ENCODE results near the gene RAB27A. TPM values are rescaled to one million over a fixed set of nuclear protein-coding genes. Genes with fewer than 3 reads are reported as not detected.
A peak's percentile ranks its signal among the peaks of the same experiment; 100 is the strongest.
"Not testable (repeated sequence)": the region's sequence is repeated elsewhere in the genome, so short reads cannot be mapped to it uniquely, and the experiment has no call there.

RAB27A gene
- total RNA-seq, 2 experiments from 2014 or later, result 63.4 to 65.8 TPM

- ChIA-PET CTCF (interaction anchor here (0.8 to 2.1 kb wide), 10 partner anchors 8 to 94 kb away, joined by 3 to 18 read pairs (median 4); partner anchors contain the start of genes PIGB, PIGBOS1 and RSL24D1), POLR2A (no interaction called here)
- peaks cover 34% of the 10 kb centered on the region for H3K4me1 Mint-ChIP-seq
- peaks cover 16% of the 10 kb centered on the region for H3K36me3 Mint-ChIP-seq (ENCODE audit: low read depth)
- peak; percentile 86 for DNase-seq
- H3K4me3 Mint-ChIP-seq, result peak overlapping the region; percentile 93
- H3K9me3 Mint-ChIP-seq, result no peaks in the 10 kb centered on the region
- H3K27ac Mint-ChIP-seq, result peak overlapping the region; percentile 91
- no peaks in the 10 kb centered on the region for H3K27me3 Mint-ChIP-seq
Measured at GRCh38 chr15:55290528-55291057, 980 bp upstream of the RAB27A start.

- H3K9me3 Mint-ChIP-seq, result no peaks in the 10 kb centered on the region
- H3K36me3 Mint-ChIP-seq (ENCODE audit: low read depth), result peaks cover 19% of the 10 kb centered on the region
- peak overlapping the region; percentile 95 for H3K27ac Mint-ChIP-seq
- H3K4me1 Mint-ChIP-seq, result peaks cover 47% of the 10 kb centered on the region
- peak; percentile 48 for DNase-seq
- POLR2A ChIA-PET, result no interaction called here
- no peaks in the 10 kb centered on the region for H3K27me3 Mint-ChIP-seq
- peak overlapping the region; percentile 93 for H3K4me3 Mint-ChIP-seq
- CTCF ChIA-PET, result interaction anchor here (0.6 kb wide), 3 partner anchors 48 to 119 kb away, joined by 3 to 6 read pairs (median 6); partner anchors contain the start of gene CCPG1
Measured at GRCh38 chr15:55289011-55289745, 435 bp downstream of the RAB27A start.

- H3K4me1 Mint-ChIP-seq, result peaks cover 56% of the 10 kb centered on the region
- no peak for DNase-seq
- peak overlapping the region; percentile 95 for H3K27ac Mint-ChIP-seq
- POLR2A ChIA-PET, result no interaction called here
- H3K9me3 Mint-ChIP-seq, result no peaks in the 10 kb centered on the region
- no peaks in the 10 kb centered on the region for H3K27me3 Mint-ChIP-seq
- H3K4me3 Mint-ChIP-seq, result peak overlapping the region; percentile 93
- peaks cover 19% of the 10 kb centered on the region for H3K36me3 Mint-ChIP-seq (ENCODE audit: low read depth)
- CTCF ChIA-PET, result interaction anchor here (0.6 to 1.7 kb wide), 6 partner anchors 31 to 509 kb away, joined by 3 to 5 read pairs (median 4); partner anchors contain the start of genes PIGB and PIGBOS1
Measured at GRCh38 chr15:55288006-55288717, 1.5 kb downstream of the RAB27A start.

GRCh38 chr15:55286442-55287189 lies 3.0 kb downstream of the RAB27A start:
- POLR2A ChIA-PET, DNase-seq, H3K9me3 Mint-ChIP-seq, H3K27me3 Mint-ChIP-seq: not testable (repeated sequence)
- Mint-ChIP-seq H3K4me3 (peak overlapping the region; percentile 29), H3K36me3 (ENCODE audit: low read depth) (peaks cover 25% of the 10 kb centered on the region), H3K27ac (peak overlapping the region; percentile 36), H3K4me1 (peaks cover 72% of the 10 kb centered on the region)
- CTCF ChIA-PET, result interaction anchor here (0.9 to 1.7 kb wide), 4 partner anchors 42 to 70 kb away, joined by 3 to 4 read pairs (median 3); no protein-coding TSS in a partner anchor

- no peak for DNase-seq
- Mint-ChIP-seq H3K4me1 (peaks cover 89% of the 10 kb centered on the region), H3K36me3 (ENCODE audit: low read depth) (peaks cover 33% of the 10 kb centered on the region), H3K27ac (no peak overlapping the region), H3K4me3 (no peak overlapping the region), H3K27me3 (no peaks in the 10 kb centered on the region), H3K9me3 (no peaks in the 10 kb centered on the region)
- POLR2A ChIA-PET, result no interaction called here
- CTCF ChIA-PET, result no interaction called here
Measured at GRCh38 chr15:55284426-55284825, 5.2 kb downstream of the RAB27A start.

GRCh38 chr15:55283379-55284147 lies 6.0 kb downstream of the RAB27A start:
- ChIA-PET CTCF (no interaction called here), POLR2A (no interaction called here)
- no peaks in the 10 kb centered on the region for H3K27me3 Mint-ChIP-seq
- H3K9me3 Mint-ChIP-seq, result no peaks in the 10 kb centered on the region
- peak overlapping the region; percentile 78 for H3K27ac Mint-ChIP-seq
- peaks cover 94% of the 10 kb centered on the region for H3K4me1 Mint-ChIP-seq
- DNase-seq, result no peak
- H3K4me3 Mint-ChIP-seq, result no peak overlapping the region
- peaks cover 36% of the 10 kb centered on the region for H3K36me3 Mint-ChIP-seq (ENCODE audit: low read depth)

GRCh38 chr15:55282284-55282833 lies 7.3 kb downstream of the RAB27A start:
- Mint-ChIP-seq H3K27me3 (no peaks in the 10 kb centered on the region), H3K27ac (peak overlapping the region; percentile 78), H3K4me1 (peaks cover 93% of the 10 kb centered on the region), H3K36me3 (ENCODE audit: low read depth) (peaks cover 34% of the 10 kb centered on the region), H3K9me3 (no peaks in the 10 kb centered on the region), H3K4me3 (peak overlapping the region; percentile 6)
- POLR2A ChIA-PET, result interaction anchor here (1.0 kb wide), 1 partner anchor 64 kb away, joined by 3 read pairs; no protein-coding TSS in a partner anchor
- CTCF ChIA-PET, result interaction anchor here (0.6 to 2.1 kb wide), 6 partner anchors 8 to 798 kb away, joined by 3 to 7 read pairs (median 4); partner anchors contain the start of gene RSL24D1
- DNase-seq, result no peak

- no peaks in the 10 kb centered on the region for H3K9me3 Mint-ChIP-seq
- no peak for DNase-seq
- H3K27me3 Mint-ChIP-seq, result no peaks in the 10 kb centered on the region
- H3K36me3 Mint-ChIP-seq (ENCODE audit: low read depth), result peaks cover 35% of the 10 kb centered on the region
- H3K4me1 Mint-ChIP-seq, result peaks cover 95% of the 10 kb centered on the region
- H3K4me3 Mint-ChIP-seq, result no peak overlapping the region
- peak overlapping the region; percentile 78 for H3K27ac Mint-ChIP-seq
- CTCF ChIA-PET, result interaction anchor here (0.6 to 2.1 kb wide), 6 partner anchors 9 to 798 kb away, joined by 3 to 7 read pairs (median 4); partner anchors contain the start of gene RSL24D1
- POLR2A ChIA-PET, result interaction anchor here (1.0 kb wide), 1 partner anchor 63 kb away, joined by 3 read pairs; no protein-coding TSS in a partner anchor
Measured at GRCh38 chr15:55281517-55282228, 7.9 kb downstream of the RAB27A start.

GRCh38 chr15:55280589-55280988 lies 9.0 kb downstream of the RAB27A start:
- H3K27me3 Mint-ChIP-seq, CTCF ChIA-PET, H3K9me3 Mint-ChIP-seq, H3K4me3 Mint-ChIP-seq, POLR2A ChIA-PET: not testable (repeated sequence)
- peak; percentile 20 for DNase-seq
- H3K36me3 Mint-ChIP-seq (ENCODE audit: low read depth), result peaks cover 30% of the 10 kb centered on the region
- H3K27ac Mint-ChIP-seq, result peak overlapping the region; percentile 82
- peaks cover 95% of the 10 kb centered on the region for H3K4me1 Mint-ChIP-seq

GRCh38 chr15:55279746-55280351 lies 9.8 kb downstream of the RAB27A start:
- Mint-ChIP-seq H3K27me3 (no peaks in the 10 kb centered on the region), H3K9me3 (no peaks in the 10 kb centered on the region), H3K4me3 (peak overlapping the region; percentile 52), H3K27ac (peak overlapping the region; percentile 94), H3K36me3 (ENCODE audit: low read depth) (peaks cover 34% of the 10 kb centered on the region), H3K4me1 (peaks cover 95% of the 10 kb centered on the region)
- POLR2A ChIA-PET, result interaction anchor here (0.7 kb wide), 1 partner anchor 31 kb away, joined by 3 read pairs; no protein-coding TSS in a partner anchor
- CTCF ChIA-PET, result interaction anchor here (1.1 kb wide), 1 partner anchor 48 kb away, joined by 3 read pairs; no protein-coding TSS in a partner anchor
- DNase-seq, result peak; percentile 53
